Esophagus squamous epithelium (tissue), 5 donors: ENCODE data around the gene CD46. TPM values are rescaled to one million over a fixed set of nuclear protein-coding genes. Genes with fewer than 3 reads are reported as not detected.
A peak's percentile ranks its signal among the peaks of the same experiment; 100 is the strongest.
"Not testable (repeated sequence)": the region's sequence is repeated elsewhere in the genome, so short reads cannot be mapped to it uniquely, and the experiment has no call there.

Source experiments
- DNase-seq: peaks from one replicate; lab custom pipeline; 2025; lab: John Stamatoyannopoulos, UW
- H3K27ac ChIP-seq, 4 donors: fragments of 200-600 bp; sonication (generic); one replicate each; pipeline ENCODE4 v1.5.1; 2016 to 2019; ENCODE audit warnings: mild to moderate bottlenecking in 1 of 4
- H3K27me3 ChIP-seq, 4 donors: fragments of 200-600 bp; sonication (generic); 1 replicate in 3 of 4; 2 replicates in 1 of 4; pipeline versions ENCODE4 v1.5.1 to v1.6.0; 2017 to 2021; ENCODE audit warnings: antibody characterized with exemption in 1 of 4
- H3K36me3 ChIP-seq, 3 donors: fragments of 200-600 bp; sonication (generic); one replicate each; pipeline ENCODE4 v1.5.1; 2016 to 2019
- H3K4me1 ChIP-seq, 3 donors: fragments of 200-600 bp; sonication (generic); one replicate each; pipeline ENCODE4 v1.5.1; 2017 to 2019
- H3K4me3 ChIP-seq, 4 donors: fragments of 200-600 bp; sonication (generic); 1 replicate in 3 of 4; 2 replicates in 1 of 4; pipeline ENCODE4 v1.5.1; 2016 to 2019; ENCODE audit warnings: mild to moderate bottlenecking in 2 of 4, moderate library complexity in 1 of 4
- H3K9me3 ChIP-seq, 3 donors: fragments of 200-600 bp; sonication (generic); one replicate each; pipeline ENCODE4 v1.5.1; 2016 to 2019
- CTCF ChIP-seq, 6 experiments: fragments of 450-650 bp in 4 of 6; fragments of 200-600 bp in 2 of 6; sonication (generic) in 2 of 6; IDR thresholded peaks; one replicate each; pipeline ENCODE4 v1.5.1; 2016 to 2019; ENCODE audit warnings: antibody characterized with exemption in 6 of 6, mild to moderate bottlenecking in 4 of 6, moderate library complexity in 4 of 6
- POLR2A ChIP-seq, 4 donors: fragments of 450-650 bp; IDR thresholded peaks; one replicate each; pipeline ENCODE4 v1.6.1; 2017; ENCODE audit warnings: antibody characterized with exemption in 4 of 4, mild to moderate bottlenecking in 4 of 4, moderate library complexity in 3 of 4
- WGBS, 2 donors: methylation state at CpG; one replicate each; pipeline ENCODE4 v1.1.5; 2018; 5-methylcytosine and 5-hydroxymethylcytosine counted together
- intact Hi-C: fragments of 100-400 bp; cut with DNase I; formaldehyde crosslinking; loops from one replicate; pipeline ENCODE4 v1.15.0; 2022
- total RNA-seq, 4 donors: library from RNA; depleted of rRNA; stranded (reverse); fragments of >200 nt; gene quantifications; one replicate each; pipeline ENCODE4 v1.1.0, GENCODE V29; 2016
- donor health status: DM: yes; HTN: yes; CAD: no.

The CD46 gene
- 100 to 1,000 TPM; 131 to 191 (median 157) TPM for total RNA-seq

- peak; percentile 73 for DNase-seq
- Histone ChIP-seq H3K27me3 (no peaks in the 10 kb centered on the region), H3K36me3 (peaks cover 0 to under 1% (median 0%) of the 10 kb centered on the region in 3 donors), H3K4me3 (peak within 1 kb of the TSS; percentile 69 to 79 (median 73)), H3K4me1 (peaks cover 20 to 82% (median 45%) of the 10 kb centered on the region in 3 donors), H3K27ac (peak within 1 kb of the TSS; percentile 91 to 95 (median 94)), H3K9me3 (no peaks in the 10 kb centered on the region)
- intact Hi-C loops, result no loop called here
- WGBS, 2 donors, result 0% methylated on average over 2 to 4 of the region's 55 CpGs
- peak in 3 of 4 donors; percentile 89 to 96 (median 95) for TF ChIP-seq POLR2A (IDR thresholded peaks at IDR 0.05)
- TF ChIP-seq CTCF (IDR thresholded peaks at IDR 0.05), result peak in 1 of 6 experiments; percentile 1
Observed at GRCh38 chr1:207751790-207752455, at the start of gene CD46. Gene CD46, plus strand, starts transcription at chr1:207752054. Its CDS starts 159 bp downstream, at chr1:207752213.

GRCh38 chr1:207702317-207702716 is 49.5 kb upstream of the CD46 start:
- no peaks in the 10 kb centered on the region for H3K36me3 ChIP-seq
- H3K9me3 ChIP-seq, result no peaks in the 10 kb centered on the region
- no peak for DNase-seq
- no peak overlapping the region for H3K27ac ChIP-seq
- intact Hi-C loops, result no loop called here
- H3K27me3 ChIP-seq, result no peaks in the 10 kb centered on the region
- H3K4me1 ChIP-seq, result no peaks in the 10 kb centered on the region
- WGBS, 2 donors, result 57 to 67% methylated on average over 1 of the region's 1 CpG
- no peak for TF ChIP-seq CTCF (IDR thresholded peaks at IDR 0.05)
- TF ChIP-seq POLR2A (IDR thresholded peaks at IDR 0.05), result no peak
- no peak overlapping the region for H3K4me3 ChIP-seq

- Histone ChIP-seq H3K9me3 (no peaks in the 10 kb centered on the region), H3K4me3 (no peak overlapping the region), H3K27ac (no peak overlapping the region), H3K4me1 (no peaks in the 10 kb centered on the region), H3K27me3 (no peaks in the 10 kb centered on the region), H3K36me3 (no peaks in the 10 kb centered on the region)
- WGBS, 2 donors, result 88 to 91% methylated on average over 5 of the region's 5 CpGs
- intact Hi-C loops, result no loop called here
- no peak for TF ChIP-seq POLR2A (IDR thresholded peaks at IDR 0.05)
- TF ChIP-seq CTCF (IDR thresholded peaks at IDR 0.05), result no peak
- no peak for DNase-seq
Observed at GRCh38 chr1:207703712-207704111, 48.1 kb upstream of the CD46 start.

- intact Hi-C loops, H3K9me3 ChIP-seq, H3K27ac ChIP-seq, H3K27me3 ChIP-seq, H3K4me1 ChIP-seq, H3K36me3 ChIP-seq, DNase-seq, H3K4me3 ChIP-seq: not testable (repeated sequence)
- WGBS, 2 donors, result 44 to 52% methylated on average over 3 of the region's 3 CpGs
Observed at GRCh38 chr1:207708004-207708403, 43.9 kb upstream of the CD46 start.

GRCh38 chr1:207711285-207711684 is 40.6 kb upstream of the CD46 start:
- DNase-seq, result no peak
- intact Hi-C loops, result no loop called here
- H3K4me3 ChIP-seq, result no peak overlapping the region
- no peak overlapping the region for H3K27ac ChIP-seq
- H3K4me1 ChIP-seq, result no peaks in the 10 kb centered on the region
- H3K36me3 ChIP-seq, result no peaks in the 10 kb centered on the region
- no peaks in the 10 kb centered on the region for H3K9me3 ChIP-seq
- no peak for TF ChIP-seq CTCF (IDR thresholded peaks at IDR 0.05)
- no peak for TF ChIP-seq POLR2A (IDR thresholded peaks at IDR 0.05)
- 68 to 73% methylated on average over 4 to 5 of the region's 5 CpGs for WGBS, 2 donors
- H3K27me3 ChIP-seq, result no peaks in the 10 kb centered on the region

GRCh38 chr1:207712701-207713100 is 39.2 kb upstream of the CD46 start:
- H3K4me3 ChIP-seq, H3K36me3 ChIP-seq, H3K27me3 ChIP-seq, H3K4me1 ChIP-seq, intact Hi-C loops, H3K9me3 ChIP-seq, H3K27ac ChIP-seq, DNase-seq: not testable (repeated sequence)
- WGBS, 2 donors, result 68 to 78% methylated on average over 1 to 3 of the region's 3 CpGs
